ENCODE data around the gene RRBP1.

RRBP1 gene

GRCh38 chr20:17682889-17683198 is 802 bp upstream of the RRBP1 start:
- DNase-seq (ENCODE audit: low spot score): no peak

GRCh38 chr20:17681726-17682102 is 328 bp downstream of the RRBP1 start:
- no peak for DNase-seq (ENCODE audit: low spot score)

GRCh38 chr20:17680836-17681725 is 961 bp downstream of the RRBP1 start:
- DNase-seq (ENCODE audit: low spot score): peak; percentile 91

GRCh38 chr20:17679941-17680835 is 1.9 kb downstream of the RRBP1 start:
- DNase-seq (ENCODE audit: low spot score): peak; percentile 79

- no peak for DNase-seq (ENCODE audit: low spot score)
Measured at GRCh38 chr20:17678886-17679285, 3.2 kb downstream of the RRBP1 start.

- DNase-seq (ENCODE audit: low spot score): no peak
Measured at GRCh38 chr20:17678295-17678694, 3.7 kb downstream of the RRBP1 start.

- no peak for DNase-seq (ENCODE audit: low spot score)
Measured at GRCh38 chr20:17676942-17677341, 5.1 kb downstream of the RRBP1 start.

GRCh38 chr20:17676378-17676759 is 5.7 kb downstream of the RRBP1 start:
- DNase-seq (ENCODE audit: low spot score): no peak

- DNase-seq (ENCODE audit: low spot score): no peak
Measured at GRCh38 chr20:17675519-17676377, 6.3 kb downstream of the RRBP1 start.

- DNase-seq (ENCODE audit: low spot score): no peak
Measured at GRCh38 chr20:17674722-17675518, 7.1 kb downstream of the RRBP1 start.

GRCh38 chr20:17673084-17673483 is 9.0 kb downstream of the RRBP1 start:
- no peak for DNase-seq (ENCODE audit: low spot score)

GRCh38 chr20:17671565-17671964 is 10.5 kb downstream of the RRBP1 start:
- DNase-seq (ENCODE audit: low spot score): no peak

GRCh38 chr20:17671011-17671410 is 11.0 kb downstream of the RRBP1 start:
- no peak for DNase-seq (ENCODE audit: low spot score)

GRCh38 chr20:17669306-17669931 is 12.6 kb downstream of the RRBP1 start:
- no peak for DNase-seq (ENCODE audit: low spot score)

GRCh38 chr20:17668432-17668831 is 13.6 kb downstream of the RRBP1 start:
- no peak for DNase-seq (ENCODE audit: low spot score)

GRCh38 chr20:17667445-17667844 is 14.6 kb downstream of the RRBP1 start:
- no peak for DNase-seq (ENCODE audit: low spot score)

- DNase-seq (ENCODE audit: low spot score): no peak
Measured at GRCh38 chr20:17666481-17666880, 15.6 kb downstream of the RRBP1 start.

GRCh38 chr20:17665756-17666155 is 16.3 kb downstream of the RRBP1 start:
- DNase-seq (ENCODE audit: low spot score): no peak

- DNase-seq (ENCODE audit: low spot score): no peak
Measured at GRCh38 chr20:17664025-17664633, 17.9 kb downstream of the RRBP1 start.

GRCh38 chr20:17663486-17663885 is 18.6 kb downstream of the RRBP1 start:
- DNase-seq (ENCODE audit: low spot score): no peak

- no peak for DNase-seq (ENCODE audit: low spot score)
Measured at GRCh38 chr20:17663040-17663399, 19.0 kb downstream of the RRBP1 start.
